HG03196 (cell line): Measurements from ENCODE around the gene PAFAH1B1.
"Not testable (repeated sequence)": the region's sequence is repeated elsewhere in the genome, so short reads cannot be mapped to it uniquely, and the experiment has no call there.

Experiments used
- ATAC-seq: cut with Tn5 transposase; IDR thresholded peaks from one replicate; pipeline ENCODE4 v1.9.1; 2021; ENCODE audit not compliant: unreplicated experiment

PAFAH1B1 gene

DNA sequence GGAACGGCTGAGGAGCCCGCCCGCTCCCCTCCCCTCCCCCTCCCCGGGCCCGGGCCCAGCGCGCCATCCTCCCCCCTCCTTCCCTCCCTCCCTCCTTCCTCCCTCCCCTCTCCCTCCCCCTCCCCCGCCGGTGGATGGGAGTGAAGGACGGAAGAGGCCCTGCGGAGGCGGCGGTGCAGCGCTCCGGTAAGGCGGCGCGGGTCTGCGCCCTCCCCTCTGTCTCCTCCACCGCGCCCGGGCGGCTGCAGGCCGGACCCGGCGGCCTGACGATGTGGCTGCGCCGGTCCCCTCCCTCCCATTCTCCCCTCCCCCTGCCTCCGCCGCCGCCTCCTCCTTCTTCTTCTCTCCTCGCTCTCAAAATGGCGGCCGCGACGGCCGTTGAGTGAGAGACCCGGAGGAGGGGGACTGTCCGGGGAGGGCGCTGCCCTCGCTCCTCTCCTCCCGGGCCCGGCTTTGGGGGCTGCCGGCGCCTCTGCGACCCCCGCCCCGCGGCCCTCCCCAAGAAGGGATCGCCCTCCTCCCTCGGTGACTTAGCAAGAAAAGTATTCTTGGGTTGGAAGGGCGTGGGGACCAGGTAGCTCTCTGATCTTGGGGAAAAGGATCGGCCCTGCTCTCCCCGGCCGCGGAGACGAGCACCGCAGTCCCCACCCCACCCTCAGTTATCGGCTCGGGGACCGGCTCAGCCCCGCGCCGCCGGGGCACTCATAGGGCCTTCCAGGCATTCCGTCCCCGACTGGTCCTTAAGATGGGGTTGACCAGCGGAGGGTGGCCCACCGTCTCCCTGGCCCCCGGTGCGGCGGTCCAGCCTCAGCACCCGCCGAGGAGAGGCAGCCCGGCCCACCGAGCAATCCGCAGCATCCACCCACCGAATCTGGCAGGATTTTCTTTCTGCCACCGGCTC lies 617 bp downstream of the PAFAH1B1 start:
- ATAC-seq: peak; percentile 42

DNA sequence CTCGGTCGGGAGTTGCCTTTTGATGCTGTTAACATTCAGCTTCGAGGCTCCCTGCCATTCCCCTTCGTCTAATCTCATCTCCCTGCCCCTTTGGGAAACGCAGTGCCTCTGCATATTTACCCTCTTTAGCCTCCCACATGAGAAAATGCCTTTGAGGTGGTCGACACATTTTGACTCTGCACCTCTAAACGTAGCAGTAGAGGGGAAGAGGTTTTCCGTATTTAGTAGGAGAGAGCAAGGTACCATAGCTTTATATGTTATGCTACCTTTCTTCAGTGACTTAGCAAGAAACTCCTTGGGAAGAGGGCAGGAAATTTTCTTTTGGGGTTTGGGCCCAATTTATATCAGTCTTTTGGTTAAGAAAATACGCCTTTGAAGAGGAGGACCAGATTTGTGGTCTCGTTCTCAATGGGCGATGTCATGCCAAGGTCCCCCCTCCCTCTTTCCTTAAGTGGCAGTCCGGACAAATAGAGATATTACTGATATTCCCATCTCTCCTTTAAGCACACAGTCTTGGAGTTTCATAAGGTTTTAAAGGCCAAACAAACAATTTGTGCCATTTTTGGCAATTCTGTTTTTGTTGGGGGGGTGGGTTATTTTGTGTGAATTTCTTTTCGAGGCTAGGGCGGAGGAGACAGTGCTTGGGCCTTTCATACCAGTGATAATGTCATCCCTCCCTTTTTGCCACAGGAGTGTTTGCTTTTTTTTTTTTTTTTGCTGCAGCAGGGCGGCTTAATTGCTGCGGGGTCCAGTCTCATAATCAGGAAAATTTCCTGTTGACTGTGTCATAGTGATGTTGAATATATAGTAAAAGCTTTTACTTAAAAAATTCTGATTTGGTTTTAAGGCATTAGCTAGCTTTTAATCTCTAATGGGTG lies 1.5 kb downstream of the PAFAH1B1 start:
- no peak for ATAC-seq

GRCh38 chr17:2595716-2596115 lies 2.3 kb downstream of the PAFAH1B1 start:
- ATAC-seq: no peak

DNA sequence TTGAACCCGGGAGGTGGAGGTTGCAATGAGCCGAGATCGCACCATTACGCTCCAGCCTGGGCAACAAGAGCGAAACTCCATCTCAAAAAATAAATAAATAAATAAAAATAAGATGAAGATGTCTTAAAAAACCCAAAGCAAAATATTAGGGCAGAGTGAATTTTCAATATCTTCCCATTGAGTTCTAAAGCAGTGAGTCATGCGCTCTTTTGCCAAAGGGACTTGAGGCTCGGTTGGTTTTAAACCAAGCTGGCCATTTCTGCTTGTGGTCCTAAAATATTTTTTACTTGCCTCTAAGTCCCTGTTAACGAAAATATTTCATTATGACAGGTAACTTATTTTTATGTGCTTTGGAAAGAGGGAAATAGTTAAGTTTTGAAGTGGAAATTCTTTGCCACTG lies 4.7 kb downstream of the PAFAH1B1 start:
- ATAC-seq: no peak

DNA sequence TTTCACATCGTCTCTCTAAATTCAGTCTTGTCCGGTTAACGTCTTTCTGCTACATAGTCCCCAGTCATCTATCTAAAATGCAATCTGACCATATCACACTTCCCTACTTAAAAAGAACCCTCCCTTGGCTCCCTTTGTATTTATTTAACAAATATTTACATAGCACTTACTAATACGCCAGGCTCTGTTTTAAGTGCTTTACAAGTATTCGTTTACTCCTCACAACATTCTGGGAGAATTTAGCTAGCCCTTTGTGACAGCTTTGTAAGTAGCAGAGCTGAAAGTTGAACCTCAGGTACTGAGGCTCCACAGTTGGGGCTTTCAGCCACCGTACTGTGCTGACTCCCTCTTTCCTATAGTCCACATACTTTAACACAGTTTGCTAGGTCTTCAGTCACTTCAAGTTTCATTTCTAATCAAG lies 9.2 kb downstream of the PAFAH1B1 start:
- ATAC-seq: no peak

DNA sequence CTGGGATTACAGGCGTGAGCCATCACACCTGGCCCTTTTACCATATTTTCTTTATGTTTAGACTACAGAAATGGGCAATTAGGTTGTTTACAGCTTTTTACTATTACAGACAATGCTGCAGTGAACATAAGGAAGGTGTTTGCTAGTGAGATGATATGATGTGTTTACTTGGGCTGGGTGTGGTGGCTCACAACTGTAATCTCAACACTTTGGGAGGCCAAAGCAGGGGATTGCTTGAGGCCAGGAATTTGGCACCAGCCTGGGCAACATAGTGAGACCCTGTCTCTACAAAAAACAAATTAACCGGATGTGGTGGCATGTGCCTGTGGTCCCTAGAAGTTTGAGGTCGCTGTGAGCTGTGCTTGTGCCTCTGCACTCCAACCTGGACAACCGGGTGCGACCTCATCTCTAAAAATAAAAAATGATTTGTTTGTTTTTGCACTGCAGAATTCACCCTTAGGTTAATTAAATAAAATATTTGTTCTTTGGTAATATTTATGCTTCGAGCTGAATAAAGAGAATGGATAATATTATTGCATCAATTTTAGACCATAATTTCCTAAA lies 15.0 kb downstream of the PAFAH1B1 start:
- ATAC-seq: no peak

- no peak for ATAC-seq
These were observed 15.6 kb downstream of the PAFAH1B1 start for GRCh38 chr17:2609091-2609490.

GRCh38 chr17:2610195-2611175 lies 17.0 kb downstream of the PAFAH1B1 start:
- ATAC-seq: no peak

DNA sequence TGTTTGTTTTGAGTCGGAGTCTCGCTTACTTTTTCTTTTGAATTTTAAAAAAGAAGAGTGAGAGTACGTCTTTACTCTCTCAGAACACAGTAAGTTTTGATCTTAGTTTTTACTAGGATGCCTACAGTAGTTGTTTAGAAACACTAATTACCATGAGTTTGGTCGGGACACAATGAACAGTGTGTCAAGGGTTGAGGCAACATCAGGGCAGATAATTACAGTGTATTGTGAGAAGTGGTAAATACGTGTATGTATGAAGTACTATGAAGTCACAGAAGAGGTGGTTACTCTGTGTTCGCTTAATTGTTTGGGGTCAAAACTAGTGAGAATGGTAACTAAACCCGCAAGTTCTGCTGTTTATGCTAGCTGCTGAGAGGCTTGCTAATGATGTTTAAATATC lies 18.2 kb downstream of the PAFAH1B1 start:
- ATAC-seq: no peak

DNA sequence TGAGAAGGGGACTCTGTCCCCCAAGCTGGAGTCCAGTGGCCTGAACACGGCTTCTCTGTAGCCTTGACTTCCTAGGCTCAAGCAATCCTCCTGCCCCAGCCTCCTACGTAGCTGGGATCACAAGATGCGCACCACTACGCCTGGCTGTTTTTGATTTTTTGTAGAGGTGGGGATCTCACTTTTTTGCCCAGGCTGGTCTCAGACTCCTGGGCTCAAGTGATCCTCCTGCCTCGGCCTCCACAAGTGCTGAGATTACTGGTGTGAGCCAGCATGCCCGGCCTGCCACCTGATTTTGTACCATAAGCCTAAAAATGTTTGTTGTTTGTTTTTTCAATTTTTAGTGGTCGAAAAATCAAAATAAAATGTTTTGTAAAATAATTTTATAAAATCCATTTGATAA lies 19.2 kb downstream of the PAFAH1B1 start:
- no peak for ATAC-seq

DNA sequence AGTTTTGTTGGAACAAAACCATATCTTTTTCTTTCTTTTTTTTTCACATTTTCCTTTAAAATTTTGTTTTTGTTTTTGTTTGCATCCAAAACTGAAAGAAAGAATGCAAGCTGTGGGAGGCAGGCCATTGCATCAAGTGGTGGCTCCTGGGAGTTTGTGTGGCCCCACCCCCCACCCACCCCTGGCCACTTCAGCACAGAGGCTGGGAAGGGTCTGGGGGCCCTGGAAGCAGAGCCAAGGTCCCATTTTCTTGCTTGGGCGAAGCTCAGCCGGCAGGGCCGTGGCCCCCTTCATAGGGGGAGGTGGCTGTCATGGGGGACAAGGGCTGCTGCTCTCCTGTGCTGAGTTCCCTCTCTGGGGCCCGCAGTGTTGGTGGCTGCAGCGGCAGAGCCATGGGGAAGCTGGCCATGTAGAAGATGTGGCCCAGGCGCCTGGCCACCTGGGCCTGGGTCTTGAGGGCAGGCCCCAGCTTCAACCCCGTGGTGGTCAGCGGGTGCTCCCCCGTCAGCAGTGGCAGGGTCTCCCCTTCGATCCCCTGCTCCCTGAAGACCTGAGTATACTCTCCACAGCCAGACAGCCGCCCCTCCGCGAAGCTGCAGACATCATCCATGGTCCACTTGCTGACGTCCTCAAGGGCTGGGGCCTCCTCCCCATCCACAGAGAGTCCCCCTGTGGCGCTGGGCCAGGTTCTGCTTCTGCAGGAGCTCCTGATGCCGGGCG lies 19.8 kb downstream of the PAFAH1B1 start:
- no peak for ATAC-seq

DNA sequence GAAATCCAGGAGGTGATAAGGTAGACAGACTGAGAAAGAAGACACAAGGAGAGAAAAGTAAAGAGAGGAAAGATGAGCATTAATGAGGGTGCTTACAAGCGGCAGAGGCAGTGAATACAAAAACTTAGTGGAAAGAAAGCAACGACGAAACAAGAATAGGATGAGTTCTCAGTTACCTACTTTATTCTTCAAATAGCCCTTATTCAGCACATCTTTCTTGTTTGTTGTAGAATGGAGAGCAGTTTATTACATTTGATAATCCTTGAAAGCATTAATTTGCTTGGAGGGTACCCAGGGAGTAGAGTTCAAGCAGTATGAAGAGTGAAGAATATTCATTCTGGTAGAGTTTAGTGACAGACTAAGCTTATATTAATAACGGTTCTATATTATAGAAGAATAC lies 22.4 kb downstream of the PAFAH1B1 start:
- ATAC-seq: no peak

DNA sequence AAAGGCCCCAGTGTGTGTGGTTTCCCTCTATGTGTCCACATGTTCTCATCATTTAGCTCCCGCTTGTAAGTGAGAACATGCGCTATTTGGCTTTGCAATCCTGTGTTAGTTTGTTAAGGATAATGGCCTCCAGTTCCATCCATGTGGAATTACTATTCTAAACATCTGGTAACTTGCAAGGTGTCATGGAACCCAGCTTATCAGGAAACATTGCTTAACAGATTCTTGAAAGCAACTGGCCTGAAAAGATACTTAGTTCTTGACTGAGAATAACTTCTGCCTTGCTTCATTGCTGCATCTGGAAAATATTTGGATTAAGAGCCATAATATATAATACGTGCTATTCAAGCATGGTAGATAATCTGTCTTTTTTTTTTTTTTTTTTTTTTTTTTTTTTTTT lies 27.8 kb downstream of the PAFAH1B1 start:
- no peak for ATAC-seq

DNA sequence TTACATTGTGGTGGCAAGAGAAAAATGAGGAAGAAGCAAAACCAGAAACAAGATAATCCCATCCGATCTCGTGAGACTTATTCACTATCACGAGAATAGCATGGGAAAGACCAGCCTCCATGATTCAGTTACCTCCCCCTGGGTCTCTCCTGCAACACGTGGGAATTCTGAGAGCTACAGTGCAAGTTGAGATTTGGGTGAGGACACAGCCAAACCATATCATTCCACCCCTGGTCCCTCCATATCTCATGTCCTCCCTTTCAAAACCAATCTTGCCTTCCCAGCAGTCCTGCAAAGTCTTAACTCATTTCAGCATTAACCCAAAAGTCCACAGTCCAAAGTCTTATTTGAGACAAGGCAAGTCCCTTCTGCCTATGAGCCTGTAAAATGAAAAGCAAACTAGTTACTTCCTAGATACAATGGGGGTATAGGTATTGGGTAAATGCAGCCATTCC lies 28.5 kb downstream of the PAFAH1B1 start:
- not testable (repeated sequence) for ATAC-seq

DNA sequence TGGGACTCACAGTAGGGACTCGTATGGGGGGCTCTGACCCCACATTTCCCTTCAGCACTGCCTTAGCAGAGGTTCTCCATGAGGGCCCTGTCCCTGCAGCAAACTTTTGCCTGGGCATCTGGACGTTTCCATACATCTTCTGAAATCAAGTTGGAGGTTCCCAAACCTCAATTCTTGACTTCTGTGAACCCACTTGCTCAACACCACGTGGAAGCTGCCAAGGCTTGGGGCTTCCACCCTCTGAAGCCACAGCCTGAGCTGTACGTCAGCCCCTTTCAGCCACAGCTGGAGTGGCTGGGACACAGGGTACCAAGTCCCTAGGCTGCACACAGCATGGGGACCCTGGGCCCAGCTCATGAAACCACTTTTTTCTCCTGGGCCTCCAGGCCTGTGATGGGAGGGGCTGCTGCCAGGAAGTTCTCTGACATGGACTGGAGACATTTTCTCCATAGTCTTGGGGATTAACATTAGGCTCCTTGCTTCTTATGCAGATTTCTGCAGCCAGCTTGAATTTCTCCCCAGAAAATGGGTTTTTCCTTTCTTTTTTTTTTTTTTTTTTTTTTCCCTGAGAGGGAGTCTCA lies 29.4 kb downstream of the PAFAH1B1 start:
- ATAC-seq: not testable (repeated sequence)

- ATAC-seq: no peak
These were observed 30.9 kb downstream of the PAFAH1B1 start for GRCh38 chr17:2624292-2624731.

GRCh38 chr17:2626626-2627219 lies 33.3 kb downstream of the PAFAH1B1 start:
- not testable (repeated sequence) for ATAC-seq

GRCh38 chr17:2628922-2629321 lies 35.5 kb downstream of the PAFAH1B1 start:
- not testable (repeated sequence) for ATAC-seq

- ATAC-seq: no peak
These were observed 37.8 kb downstream of the PAFAH1B1 start for GRCh38 chr17:2631211-2631610.
